HCT116 (cell line): ENCODE measurements around the gene EPHB2. TPM values are rescaled to one million over a fixed set of nuclear protein-coding genes. Genes with fewer than 3 reads are reported as not detected.

Source experiments
- ATAC-seq: fragments of 200-7000 bp; cut with Tn5 transposase; 2 replicates; pipeline ENCODE4 v1.9.1; 2020; ENCODE audit warnings: mild to moderate bottlenecking, moderate library complexity
- BruUV-seq: library from RNA; stranded (reverse); fragments of 400-500 nt; replicated peaks from 2 replicates; lab custom pipeline; 2021; lab: Mats Ljungman, UMichigan
- CTCF ChIA-PET: fragments of 300-600 bp; sonication (Branson Sonifier 250); formaldehyde crosslinking; loops from one replicate; lab custom pipeline; 2021; ENCODE audit warnings: antibody characterized with exemption; lab: Charles Lee
- POLR2A ChIA-PET: fragments of 300-600, 350-600 bp; sonication (Branson Sonifier 250); formaldehyde crosslinking; loops from one replicate; lab custom pipeline; 2021; ENCODE audit warnings: antibody characterized with exemption; lab: Charles Lee
- RAD21 ChIA-PET, 2 experiments: fragments of 300-600 bp; sonication (Branson Sonifier 250); formaldehyde crosslinking; loops; one replicate each; lab custom pipeline; 2023; ENCODE audit warnings: low total read pairs in 2 of 2; ENCODE audit not compliant: uncharacterized antibody in 2 of 2, unreplicated experiment in 2 of 2, low non-redundant PET in 1 of 2; lab: Charles Lee
- DNase-seq: peaks from one replicate; pipeline ENCODE4 v3.0.0-alpha.2; 2010; ENCODE audit warnings: low read depth, low spot score
- H2AFZ ChIP-seq: fragments of 200-600 bp; shearing (Covaris generic), sonication (generic); 2 replicates; pipeline ENCODE4 v1.6.1; 2017; ENCODE audit warnings: low read depth, mixed run types, mixed read lengths, antibody characterized with exemption, low read length; ENCODE audit not compliant: poor library complexity, severe bottlenecking
- H3K27ac ChIP-seq: 2 replicates; pipeline ENCODE4 v1.5.1; 2012; ENCODE audit warnings: low read depth, low read length
- H3K27me3 ChIP-seq: fragments of 200-600 bp; sonication (generic); 2 replicates; pipeline ENCODE4 v1.6.1; 2016; ENCODE audit warnings: mixed run types, low read length, mixed read lengths; ENCODE audit not compliant: insufficient read depth
- H3K36me3 ChIP-seq, 2 experiments: fragments of 200-500 bp in 1 of 2; fragments of 200-600 bp in 1 of 2; sonication (Bioruptor generic) in 1 of 2; sonication (generic) in 1 of 2; 2 replicates each; pipeline versions ENCODE4 v1.5.1 to v1.6.1; 2014 to 2016; ENCODE audit warnings: low read length in 2 of 2, inconsistent platforms in 1 of 2, mixed read lengths in 1 of 2, mixed run types in 1 of 2; ENCODE audit not compliant: insufficient read depth in 2 of 2, control insufficient read depth in 1 of 2
- H3K4me1 ChIP-seq, 2 experiments: fragments of 200-600 bp in 1 of 2; sonication (generic) in 1 of 2; 2 replicates each; pipeline versions ENCODE4 v1.5.1 to v1.6.1; 2012 to 2017; ENCODE audit warnings: low read length in 2 of 2, inconsistent platforms in 1 of 2, mild to moderate bottlenecking in 1 of 2, mixed read lengths in 1 of 2, mixed run types in 1 of 2, moderate library complexity in 1 of 2; ENCODE audit not compliant: insufficient read depth in 2 of 2, control insufficient read depth in 1 of 2
- H3K4me2 ChIP-seq: fragments of 200-600 bp; sonication (generic); 2 replicates; pipeline ENCODE4 v1.6.1; 2017; ENCODE audit warnings: mixed run types, low read length, mixed read lengths
- H3K4me3 ChIP-seq, 2 experiments: fragments of 200-600 bp in 1 of 2; sonication (generic) in 1 of 2; replicated peaks in 1 of 2; 2 replicates each; pipeline ENCODE4 v1.5.1; 2011 to 2016; ENCODE audit warnings: low read length in 2 of 2, control low read depth in 1 of 2, low read depth in 1 of 2, mild to moderate bottlenecking in 1 of 2, mixed read lengths in 1 of 2, mixed run types in 1 of 2
- H3K79me2 ChIP-seq: fragments of 200-600 bp; sonication (generic); 2 replicates; pipeline ENCODE4 v1.6.1; 2017; ENCODE audit warnings: mild to moderate bottlenecking, mixed run types, low read length, moderate library complexity, mixed read lengths; ENCODE audit not compliant: insufficient read depth
- H3K9ac ChIP-seq: fragments of 200-600 bp; sonication (generic); 2 replicates; pipeline ENCODE4 v1.6.1; 2016; ENCODE audit warnings: low read length, mixed read lengths
- H3K9me2 ChIP-seq: fragments of 200-600 bp; sonication (generic), shearing (Covaris generic); 2 replicates; pipeline ENCODE4 v1.6.1; 2017; ENCODE audit warnings: mixed run types, mild to moderate bottlenecking, moderate library complexity; ENCODE audit not compliant: insufficient read depth
- H3K9me3 ChIP-seq, 2 experiments: fragments of 200-500 bp in 1 of 2; fragments of 200-600 bp in 1 of 2; sonication (Bioruptor generic) in 1 of 2; sonication (generic) in 1 of 2; 2 replicates each; pipeline ENCODE4 v1.6.1; 2014 to 2017; ENCODE audit warnings: low read length in 2 of 2, mixed read lengths in 2 of 2, inconsistent platforms in 1 of 2, low read depth in 1 of 2, mild to moderate bottlenecking in 1 of 2, mixed run types in 1 of 2, moderate library complexity in 1 of 2; ENCODE audit not compliant: control insufficient read depth in 1 of 2, insufficient read depth in 1 of 2
- H4K20me1 ChIP-seq: fragments of 200-600 bp; sonication (generic), shearing (Covaris generic); 2 replicates; pipeline ENCODE4 v1.6.1; 2017; ENCODE audit warnings: mixed run types, mild to moderate bottlenecking, moderate library complexity; ENCODE audit not compliant: insufficient read depth
- CEBPB ChIP-seq: IDR thresholded peaks from 2 replicates; pipeline ENCODE4 v1.6.1; 2012; ENCODE audit warnings: low read depth
- EGR1 ChIP-seq: IDR thresholded peaks from 2 replicates; pipeline ENCODE4 v1.6.1; 2012; ENCODE audit warnings: low read depth
- ELF1 ChIP-seq: IDR thresholded peaks from 2 replicates; pipeline ENCODE4 v1.6.1; 2012; ENCODE audit warnings: low read depth, borderline replicate concordance
- MAX ChIP-seq: IDR thresholded peaks from 2 replicates; pipeline ENCODE4 v1.6.1; 2012
- POLR2A ChIP-seq: IDR thresholded peaks from 2 replicates; pipeline ENCODE4 v1.7.0; 2011; ENCODE audit warnings: borderline replicate concordance; ENCODE audit not compliant: insufficient read depth, insufficient read length; ENCODE audit errors: extremely low read depth
- TCF7L2 ChIP-seq: IDR thresholded peaks from 2 replicates; pipeline ENCODE4 v1.7.0; 2011; ENCODE audit warnings: borderline replicate concordance, inconsistent platforms; ENCODE audit not compliant: insufficient read depth, insufficient read length; ENCODE audit errors: extremely low read depth
- ZNF274 ChIP-seq: fragments of 200-500 bp; sonication (Bioruptor generic); IDR thresholded peaks from 2 replicates; pipeline ENCODE4 v1.6.1; 2014; ENCODE audit warnings: mild to moderate bottlenecking, low read depth, low read length, inconsistent platforms
- intact Hi-C: fragments of 100-400 bp; cut with micrococcal nuclease; formaldehyde crosslinking; loops from 2 replicates; pipeline ENCODE4 v1.10.0; 2022
- total RNA-seq: library from RNA; stranded (reverse); gene quantifications from one replicate; pipeline ENCODE4 v1.2.1, GENCODE V29; 2021; ENCODE audit not compliant: unreplicated experiment
- TF ChIP-seq, protein P1 (sequence below): IDR thresholded peaks from 2 replicates; pipeline ENCODE4 v1.6.1; 2012

Gene EPHB2
- total RNA-seq, 1 experiment from 2014 or later = 19.5 TPM

DNA sequence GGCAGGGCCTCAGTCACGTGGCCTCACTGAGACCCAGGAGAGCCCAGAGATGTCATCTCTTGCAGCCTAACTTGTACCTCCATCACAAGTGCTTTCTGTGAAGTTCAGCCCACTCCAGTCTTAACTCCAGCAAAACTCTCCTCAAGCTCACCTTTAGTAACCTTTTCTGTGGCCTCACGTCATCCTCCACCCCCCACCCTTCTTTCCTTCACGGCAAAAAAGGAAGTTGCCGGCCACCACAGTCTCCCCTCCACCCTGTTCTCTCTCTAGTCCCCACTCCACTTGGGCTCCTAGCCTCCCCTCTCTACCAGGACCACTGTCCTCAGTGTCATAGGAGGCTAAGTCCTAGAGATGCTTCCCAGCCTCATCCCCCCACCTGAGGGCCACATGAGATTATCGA is 155.1 kb downstream of the EPHB2 start:
- no peaks in the 10 kb centered on the region for H4K20me1 ChIP-seq
- no peak overlapping the region for H3K9ac ChIP-seq
- intact Hi-C loops = no loop called here
- H3K4me1 ChIP-seq = peaks cover 6 to 7% of the 10 kb centered on the region in 2 experiments; a peak in 3 of 4 replicates
- H2AFZ ChIP-seq = no peak overlapping the region
- DNase-seq (no peak), ATAC-seq (no peak)
- TF ChIP-seq POLR2A (no peak), ZNF274 (no peak), MAX (no peak), CEBPB (no peak), ELF1 (no peak), EGR1 (no peak), TCF7L2 (no peak)
- CTCF ChIA-PET = no interaction called here
- no peak overlapping the region for H3K4me3 ChIP-seq
- H3K27me3 ChIP-seq = no peaks in the 10 kb centered on the region
- RAD21 ChIA-PET = no interaction called here
- BruUV-seq = no TSS peak
- no peaks in the 10 kb centered on the region for H3K79me2 ChIP-seq
- peaks cover 0 to 3% of the 10 kb centered on the region in 2 experiments; a peak in 1 of 4 replicates for H3K9me3 ChIP-seq
- no peaks in the 10 kb centered on the region for H3K9me2 ChIP-seq
- no peak overlapping the region for H3K27ac ChIP-seq
- no peak overlapping the region for H3K4me2 ChIP-seq
- no peaks in the 10 kb centered on the region for H3K36me3 ChIP-seq
- POLR2A ChIA-PET = no interaction called here

DNA sequence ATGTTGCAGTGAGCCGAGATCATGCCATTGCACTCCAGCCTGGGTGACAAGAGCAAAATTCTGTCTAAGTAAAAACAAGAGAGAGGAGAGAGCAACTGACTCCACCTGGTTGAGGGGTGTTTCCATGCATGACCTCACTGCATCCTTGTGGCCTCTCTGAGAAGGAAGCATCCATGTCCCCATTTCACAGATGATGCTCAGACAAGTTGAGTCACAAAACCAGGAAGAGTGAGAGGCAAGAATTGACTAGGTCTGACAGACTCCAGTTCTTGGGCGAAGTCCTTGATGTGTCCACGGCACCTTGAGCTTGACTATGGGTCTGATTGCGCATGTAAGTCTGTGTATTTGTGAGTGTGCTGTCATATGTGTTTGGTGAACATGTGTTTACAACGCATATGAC is 156.2 kb downstream of the EPHB2 start:
- H3K4me1 ChIP-seq = peaks cover 2% of the 10 kb centered on the region in 2 experiments; a peak in 3 of 4 replicates
- H3K4me2 ChIP-seq = no peak overlapping the region
- H3K79me2 ChIP-seq = no peaks in the 10 kb centered on the region
- no peaks in the 10 kb centered on the region for H4K20me1 ChIP-seq
- H3K9me2 ChIP-seq = no peaks in the 10 kb centered on the region
- TF ChIP-seq EGR1 (no peak), TCF7L2 (no peak)
- TF ChIP-seq, protein P1, sequence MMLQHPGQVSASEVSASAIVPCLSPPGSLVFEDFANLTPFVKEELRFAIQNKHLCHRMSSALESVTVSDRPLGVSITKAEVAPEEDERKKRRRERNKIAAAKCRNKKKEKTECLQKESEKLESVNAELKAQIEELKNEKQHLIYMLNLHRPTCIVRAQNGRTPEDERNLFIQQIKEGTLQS = no peak
- ATAC-seq (no peak), DNase-seq (no peak)
- H3K36me3 ChIP-seq = no peaks in the 10 kb centered on the region
- H3K27me3 ChIP-seq = no peaks in the 10 kb centered on the region
- ChIA-PET CTCF (no interaction called here), POLR2A (no interaction called here), RAD21 (no interaction called here)
- no peak overlapping the region for H3K9ac ChIP-seq
- intact Hi-C loops = no loop called here
- no peak overlapping the region for H2AFZ ChIP-seq
- H3K27ac ChIP-seq = no peak overlapping the region
- BruUV-seq = no TSS peak
- H3K9me3 ChIP-seq = peaks cover 0 to 3% of the 10 kb centered on the region in 2 experiments; a peak in 1 of 4 replicates
- H3K4me3 ChIP-seq = no peak overlapping the region
